Ovary (tissue), 3 donors: ENCODE data around the gene KRTAP9-2.
"Not testable (repeated sequence)": the region's sequence is repeated elsewhere in the genome, so short reads cannot be mapped to it uniquely, and the experiment has no call there.

ENCODE experiments used
- POLR2A ChIP-seq: fragments of 450-650 bp; IDR thresholded peaks from one replicate; pipeline ENCODE4 v1.6.1; 2017; ENCODE audit warnings: antibody characterized with exemption, mild to moderate bottlenecking, moderate library complexity
- TF ChIP-seq, protein P1 (sequence below), 3 donors: fragments of 450-650 bp in 2 of 3; fragments of 200-600 bp in 1 of 3; IDR thresholded peaks; one replicate each; pipeline versions ENCODE4 v1.5.1 to v1.8.0; 2016 to 2022; ENCODE audit warnings: antibody characterized with exemption in 3 of 3, mild to moderate bottlenecking in 1 of 3
- donor health status: DM: no; HTN: no; CAD: no.

DNA sequence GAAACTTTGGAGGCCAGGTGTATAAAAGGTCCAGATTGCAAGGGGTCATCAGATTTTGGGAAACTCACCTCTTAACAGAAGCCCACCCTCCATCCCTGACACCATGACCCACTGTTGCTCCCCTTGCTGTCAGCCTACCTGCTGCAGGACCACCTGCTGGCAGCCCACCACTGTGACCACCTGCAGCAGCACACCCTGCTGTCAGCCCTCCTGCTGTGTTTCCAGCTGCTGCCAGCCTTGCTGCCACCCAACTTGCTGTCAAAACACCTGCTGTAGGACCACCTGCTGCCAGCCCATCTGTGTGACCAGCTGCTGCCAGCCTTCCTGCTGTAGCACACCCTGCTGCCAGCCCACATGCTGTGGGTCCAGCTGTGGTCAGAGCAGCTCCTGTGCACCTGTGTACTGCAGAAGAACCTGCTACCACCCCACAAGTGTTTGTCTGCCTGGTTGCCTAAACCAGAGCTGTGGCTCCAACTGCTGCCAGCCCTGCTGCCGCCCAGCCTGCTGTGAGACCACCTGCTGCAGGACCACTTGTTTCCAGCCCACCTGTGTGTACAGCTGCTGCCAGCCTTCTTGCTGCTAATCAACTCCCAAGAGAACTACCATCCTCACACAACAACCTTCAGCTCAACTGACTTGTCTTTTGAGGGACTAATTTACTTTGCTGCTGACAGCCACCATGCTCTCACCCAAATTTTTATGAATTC is 6.1 kb downstream of the KRTAP9-2 start, which contains the start of gene KRTAP9-3:
- TF ChIP-seq, protein P1, sequence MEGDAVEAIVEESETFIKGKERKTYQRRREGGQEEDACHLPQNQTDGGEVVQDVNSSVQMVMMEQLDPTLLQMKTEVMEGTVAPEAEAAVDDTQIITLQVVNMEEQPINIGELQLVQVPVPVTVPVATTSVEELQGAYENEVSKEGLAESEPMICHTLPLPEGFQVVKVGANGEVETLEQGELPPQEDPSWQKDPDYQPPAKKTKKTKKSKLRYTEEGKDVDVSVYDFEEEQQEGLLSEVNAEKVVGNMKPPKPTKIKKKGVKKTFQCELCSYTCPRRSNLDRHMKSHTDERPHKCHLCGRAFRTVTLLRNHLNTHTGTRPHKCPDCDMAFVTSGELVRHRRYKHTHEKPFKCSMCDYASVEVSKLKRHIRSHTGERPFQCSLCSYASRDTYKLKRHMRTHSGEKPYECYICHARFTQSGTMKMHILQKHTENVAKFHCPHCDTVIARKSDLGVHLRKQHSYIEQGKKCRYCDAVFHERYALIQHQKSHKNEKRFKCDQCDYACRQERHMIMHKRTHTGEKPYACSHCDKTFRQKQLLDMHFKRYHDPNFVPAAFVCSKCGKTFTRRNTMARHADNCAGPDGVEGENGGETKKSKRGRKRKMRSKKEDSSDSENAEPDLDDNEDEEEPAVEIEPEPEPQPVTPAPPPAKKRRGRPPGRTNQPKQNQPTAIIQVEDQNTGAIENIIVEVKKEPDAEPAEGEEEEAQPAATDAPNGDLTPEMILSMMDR (IDR thresholded peaks at IDR 0.05): not testable (repeated sequence)
- TF ChIP-seq POLR2A: not testable (repeated sequence)
